ENCODE measurements around the gene CP. TPM values are rescaled to one million over a fixed set of nuclear protein-coding genes. Genes with fewer than 3 reads are reported as not detected.

CP gene
- total and polyA plus RNA-seq, 2 donors (not counting 1 experiment from before 2014, with no cell fraction given) = not detected

GRCh38 chr3:149181182-149181581 is 40.4 kb downstream of the CP start:
- Histone ChIP-seq H3K9ac (ENCODE audit: low read length) (no peak overlapping the region), H3K27ac (ENCODE audit: low read length in 2 of 2) (no peak overlapping the region), H3K27me3 (replicated peaks in 1 of 4; ENCODE audit: control extremely low read depth in 1 of 4, control insufficient read depth in 3 of 4, insufficient read depth in 4 of 4, low read length in 3 of 4) (no peaks in the 10 kb centered on the region), H2AFZ (ENCODE audit: insufficient read depth, low read depth, low read length, poor library complexity, severe bottlenecking) (no peak overlapping the region), H3K4me2 (replicated peaks; ENCODE audit: low read depth, low read length, poor library complexity, severe bottlenecking) (no peak overlapping the region), H3K4me1 (ENCODE audit: control insufficient read depth in 2 of 2, insufficient read depth in 2 of 2, low read length in 2 of 2) (no peaks in the 10 kb centered on the region), H3K4me3 (ENCODE audit: control extremely low read depth in 1 of 5, extremely low read depth in 1 of 5, insufficient read depth in 1 of 5, low read depth in 2 of 5, low read length in 4 of 5) (no peak overlapping the region), H3K36me3 (replicated peaks in 1 of 2; ENCODE audit: control extremely low read depth in 1 of 2, control insufficient read depth in 1 of 2, extremely low read depth in 1 of 2, insufficient read depth in 2 of 2, low read length in 1 of 2) (peaks cover 0 to 10% of the 10 kb centered on the region in 2 experiments), H4K20me1 (ENCODE audit: control insufficient read depth, insufficient read depth, low read length, poor library complexity, severe bottlenecking) (no peaks in the 10 kb centered on the region), H3K79me2 (ENCODE audit: control insufficient read depth, insufficient read depth, low read length) (no peaks in the 10 kb centered on the region), H3K9me3 (ENCODE audit: control extremely low read depth in 1 of 3, control insufficient read depth in 2 of 3, insufficient read depth in 1 of 3, low read length in 2 of 3) (no peaks in the 10 kb centered on the region)
- ATAC-seq (ENCODE audit: low read depth) (no peak), DNase-seq (no peak)
- Mint-ChIP-seq H3K9me3 (ENCODE audit: insufficient read depth) (no peaks in the 10 kb centered on the region), H3K27ac (no peak overlapping the region), H3K4me1 (no peaks in the 10 kb centered on the region), H3K27me3 (no peaks in the 10 kb centered on the region), H3K4me3 (no peak overlapping the region)
- TF ChIP-seq EZH2 (IDR thresholded peaks at IDR 0.05; ENCODE audit: borderline replicate concordance, insufficient read depth, low read depth, low read length, poor library complexity, severe bottlenecking) = no peak
- no peak for TF ChIP-seq CTCF (IDR thresholded peaks at IDR 0.05)
- WGBS (ENCODE audit: insufficient coverage) = 93% methylated on average over 2 of the region's 2 CpGs
- intact Hi-C loops (cut with micrococcal nuclease) = no loop called here
- ChIA-PET CTCF (no interaction called here), POLR2A (no interaction called here)

- no peak for DNase-seq
- no peak overlapping the region for H3K4me3 Mint-ChIP-seq
- Histone ChIP-seq H3K4me3 (ENCODE audit: control extremely low read depth in 1 of 5, extremely low read depth in 1 of 5, insufficient read depth in 1 of 5, low read depth in 2 of 5, low read length in 4 of 5) (no peak overlapping the region), H2AFZ (ENCODE audit: insufficient read depth, low read depth, low read length, poor library complexity, severe bottlenecking) (no peak overlapping the region), H3K4me2 (replicated peaks; ENCODE audit: low read depth, low read length, poor library complexity, severe bottlenecking) (no peak overlapping the region), H3K9ac (ENCODE audit: low read length) (no peak overlapping the region), H3K9me3 (ENCODE audit: control extremely low read depth in 1 of 3, control insufficient read depth in 2 of 3, insufficient read depth in 1 of 3, low read length in 2 of 3) (no peaks in the 10 kb centered on the region), H3K27me3 (replicated peaks in 1 of 4; ENCODE audit: control extremely low read depth in 1 of 4, control insufficient read depth in 3 of 4, insufficient read depth in 4 of 4, low read length in 3 of 4) (no peaks in the 10 kb centered on the region), H3K79me2 (ENCODE audit: control insufficient read depth, insufficient read depth, low read length) (no peaks in the 10 kb centered on the region), H3K27ac (ENCODE audit: low read length in 2 of 2) (no peak overlapping the region), H3K36me3 (replicated peaks in 1 of 2; ENCODE audit: control extremely low read depth in 1 of 2, control insufficient read depth in 1 of 2, extremely low read depth in 1 of 2, insufficient read depth in 2 of 2, low read length in 1 of 2) (peaks cover 0 to 15% of the 10 kb centered on the region in 2 experiments), H3K4me1 (ENCODE audit: control insufficient read depth in 2 of 2, insufficient read depth in 2 of 2, low read length in 2 of 2) (no peaks in the 10 kb centered on the region), H4K20me1 (ENCODE audit: control insufficient read depth, insufficient read depth, low read length, poor library complexity, severe bottlenecking) (no peaks in the 10 kb centered on the region)
- WGBS (ENCODE audit: insufficient coverage) = 86% methylated on average over 6 of the region's 7 CpGs
- no peak for TF ChIP-seq CTCF (IDR thresholded peaks at IDR 0.05)
- no peak for TF ChIP-seq EZH2 (IDR thresholded peaks at IDR 0.05; ENCODE audit: borderline replicate concordance, insufficient read depth, low read depth, low read length, poor library complexity, severe bottlenecking)
- ChIA-PET POLR2A (no interaction called here), CTCF (interaction anchor here (0.6 kb wide), 1 partner anchor 76 kb away, joined by 3 read pairs; no protein-coding TSS in a partner anchor)
- no peak for ATAC-seq (ENCODE audit: low read depth)
- no peak overlapping the region for H3K27ac Mint-ChIP-seq
- intact Hi-C loops (cut with micrococcal nuclease) = no loop called here
- no peaks in the 10 kb centered on the region for H3K4me1 Mint-ChIP-seq
- no peaks in the 10 kb centered on the region for H3K9me3 Mint-ChIP-seq (ENCODE audit: insufficient read depth)
- H3K27me3 Mint-ChIP-seq = no peaks in the 10 kb centered on the region
These were observed 41.5 kb downstream of the CP start for GRCh38 chr3:149180057-149180573.

Measured in B cell (primary cell).